Gastroesophageal sphincter (tissue), 3 donors: ENCODE measurements around the gene MZB1.

Source experiments
- EP300 ChIP-seq: sonication (generic); formaldehyde crosslinking; IDR thresholded peaks from one replicate; pipeline ENCODE4 v1.6.1; 2017; ENCODE audit warnings: antibody characterized with exemption, mild to moderate bottlenecking
- POLR2AphosphoS5 ChIP-seq: sonication (generic); formaldehyde crosslinking; IDR thresholded peaks from one replicate; pipeline ENCODE4 v1.6.1; 2017; ENCODE audit warnings: antibody characterized with exemption
- TF ChIP-seq, protein P1 (sequence below), 4 experiments: fragments of 200-600 bp in 2 of 4; fragments of 450-650 bp in 2 of 4; sonication (generic) in 1 of 4; IDR thresholded peaks; one replicate each; pipeline ENCODE4 v1.5.1; 2017 to 2019; ENCODE audit warnings: antibody characterized with exemption in 4 of 4, mild to moderate bottlenecking in 2 of 4, moderate library complexity in 2 of 4

DNA sequence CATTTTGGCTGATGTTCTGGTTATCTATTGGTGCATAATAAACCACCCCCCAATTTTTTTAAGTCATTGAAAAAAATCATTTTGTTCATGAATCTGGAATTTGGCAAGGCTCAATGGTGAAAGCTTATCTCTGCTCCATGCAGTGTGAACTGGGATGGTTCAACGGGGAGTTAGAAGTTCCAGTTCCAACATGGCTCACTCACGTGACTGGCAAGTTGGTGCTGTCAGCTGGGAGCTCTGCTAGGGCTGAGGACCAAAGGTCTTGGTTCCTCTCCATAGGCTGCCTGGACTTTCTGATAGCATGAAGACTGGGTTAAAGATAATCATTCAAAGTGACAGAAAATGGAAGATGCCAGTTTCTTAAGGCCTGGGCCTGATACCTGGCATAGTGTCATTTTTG is 17.2 kb upstream of the MZB1 start:
- TF ChIP-seq, protein P1, sequence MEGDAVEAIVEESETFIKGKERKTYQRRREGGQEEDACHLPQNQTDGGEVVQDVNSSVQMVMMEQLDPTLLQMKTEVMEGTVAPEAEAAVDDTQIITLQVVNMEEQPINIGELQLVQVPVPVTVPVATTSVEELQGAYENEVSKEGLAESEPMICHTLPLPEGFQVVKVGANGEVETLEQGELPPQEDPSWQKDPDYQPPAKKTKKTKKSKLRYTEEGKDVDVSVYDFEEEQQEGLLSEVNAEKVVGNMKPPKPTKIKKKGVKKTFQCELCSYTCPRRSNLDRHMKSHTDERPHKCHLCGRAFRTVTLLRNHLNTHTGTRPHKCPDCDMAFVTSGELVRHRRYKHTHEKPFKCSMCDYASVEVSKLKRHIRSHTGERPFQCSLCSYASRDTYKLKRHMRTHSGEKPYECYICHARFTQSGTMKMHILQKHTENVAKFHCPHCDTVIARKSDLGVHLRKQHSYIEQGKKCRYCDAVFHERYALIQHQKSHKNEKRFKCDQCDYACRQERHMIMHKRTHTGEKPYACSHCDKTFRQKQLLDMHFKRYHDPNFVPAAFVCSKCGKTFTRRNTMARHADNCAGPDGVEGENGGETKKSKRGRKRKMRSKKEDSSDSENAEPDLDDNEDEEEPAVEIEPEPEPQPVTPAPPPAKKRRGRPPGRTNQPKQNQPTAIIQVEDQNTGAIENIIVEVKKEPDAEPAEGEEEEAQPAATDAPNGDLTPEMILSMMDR (IDR thresholded peaks at IDR 0.05) = no peak
- TF ChIP-seq POLR2AphosphoS5 (no peak), EP300 (no peak)
